EL (cell line): ENCODE results near the gene ME3.
A peak's percentile ranks its signal among the peaks of the same experiment; 100 is the strongest.

Experiments
- DNase-seq: peaks from one replicate; pipeline ENCODE4 v3.0.0-alpha.2; 2016

Gene ME3

DNA sequence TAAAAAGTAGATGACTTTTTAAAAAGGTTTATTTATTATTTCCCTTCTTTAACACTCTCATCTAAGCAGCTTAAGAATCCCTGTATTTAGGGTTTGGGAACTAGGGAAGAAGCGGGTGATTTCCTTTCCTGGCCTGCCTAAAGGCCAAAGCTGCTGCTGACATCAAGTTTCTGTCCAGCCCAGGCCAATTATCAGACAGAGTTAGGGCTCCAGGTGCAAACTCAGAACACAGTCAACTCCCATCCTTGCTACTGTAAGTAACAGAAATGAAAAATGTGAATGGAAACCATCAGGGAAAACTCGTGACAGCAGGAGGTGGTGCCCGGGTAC, 188.8 kb downstream of the ME3 start:
- DNase-seq, result no peak

DNA sequence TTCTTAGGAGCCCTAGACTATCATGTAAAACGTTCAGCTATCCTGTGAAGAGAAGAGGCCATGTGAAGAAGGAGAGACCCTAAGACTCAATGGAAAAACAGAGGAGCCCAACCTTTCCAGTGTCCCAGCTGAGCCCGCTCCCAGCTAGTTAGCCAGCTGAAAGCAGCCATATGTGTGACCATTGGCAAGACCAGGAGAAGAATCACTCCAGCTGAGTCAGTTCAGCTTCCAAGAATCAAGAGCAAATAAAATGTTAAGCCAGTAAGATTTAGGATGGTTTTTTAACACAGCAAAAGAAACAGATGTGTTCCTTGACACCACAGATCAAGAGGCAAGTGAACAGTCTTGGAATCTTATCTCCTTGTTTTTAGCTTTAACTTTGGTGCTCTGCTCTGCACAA, 189.7 kb downstream of the ME3 start:
- no peak for DNase-seq

DNA sequence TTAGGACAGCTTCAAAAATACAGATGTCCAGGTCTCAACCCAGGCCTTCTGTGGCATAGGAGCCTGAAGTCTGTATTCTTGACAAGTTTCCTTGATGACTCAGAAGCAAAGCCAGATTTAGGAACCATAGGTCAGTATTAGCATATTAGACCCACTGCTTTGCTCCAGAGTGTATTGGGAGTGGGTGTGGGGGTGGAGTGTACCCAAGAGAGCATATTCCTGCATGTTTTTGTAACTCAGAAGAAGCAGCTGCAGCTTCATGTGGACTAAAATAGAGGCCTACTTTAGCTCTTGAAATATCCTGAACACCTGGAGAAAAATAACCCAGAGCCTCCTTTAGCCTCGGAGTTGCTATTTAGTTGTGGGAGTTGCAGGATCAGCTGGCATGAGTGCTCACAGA, 191.0 kb downstream of the ME3 start:
- peak; percentile 24 for DNase-seq

DNA sequence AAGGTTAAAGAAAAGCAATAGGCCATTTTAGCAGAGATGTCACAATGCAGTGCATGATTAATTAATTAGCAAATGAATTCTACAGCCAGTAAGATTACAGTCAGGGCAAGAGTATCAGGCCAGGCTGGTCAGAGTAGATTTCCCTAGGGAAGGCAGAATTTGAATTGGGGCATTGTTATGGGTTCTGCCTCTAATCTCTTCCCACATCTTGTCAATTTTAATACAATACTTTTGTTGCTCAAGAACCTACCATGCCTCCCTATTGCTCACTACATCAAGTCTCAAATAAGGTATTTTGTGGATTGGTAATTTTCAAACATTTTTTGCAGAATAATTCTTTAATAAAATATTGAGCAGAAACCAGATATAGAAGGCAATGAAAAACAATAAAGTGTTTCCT, 194.1 kb downstream of the ME3 start:
- no peak for DNase-seq

DNA sequence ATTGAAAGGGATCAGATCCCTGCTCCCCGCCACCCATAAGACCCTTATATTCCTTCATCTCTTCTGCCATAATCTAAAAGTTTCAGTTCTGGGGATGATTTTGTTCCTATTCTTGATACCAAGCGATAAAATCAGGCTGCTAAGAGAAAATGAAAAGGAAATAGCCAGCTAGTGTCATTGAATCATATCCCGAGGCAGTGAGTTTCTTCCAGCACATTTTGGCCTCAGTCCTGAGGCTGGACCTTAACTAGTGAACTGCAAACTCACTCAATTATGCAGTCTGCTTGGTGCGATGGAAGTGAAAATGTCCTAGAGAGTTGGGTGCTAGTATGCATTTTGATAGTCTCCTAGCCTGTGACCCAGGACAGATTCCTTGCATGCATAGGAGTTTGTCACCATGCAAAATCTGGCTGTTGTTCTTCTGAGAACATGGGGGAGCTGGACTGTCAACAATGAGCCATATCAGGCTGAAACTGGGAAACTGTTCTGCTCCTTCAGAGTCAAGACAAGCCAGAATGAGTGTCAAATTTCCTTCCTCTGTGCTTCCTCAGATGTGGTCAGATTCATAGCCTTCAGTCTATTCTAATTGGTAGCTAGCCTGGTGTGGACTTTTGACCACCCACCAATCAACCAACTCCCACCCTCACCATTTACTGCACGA, 194.8 kb downstream of the ME3 start:
- peak; percentile 16 for DNase-seq

DNA sequence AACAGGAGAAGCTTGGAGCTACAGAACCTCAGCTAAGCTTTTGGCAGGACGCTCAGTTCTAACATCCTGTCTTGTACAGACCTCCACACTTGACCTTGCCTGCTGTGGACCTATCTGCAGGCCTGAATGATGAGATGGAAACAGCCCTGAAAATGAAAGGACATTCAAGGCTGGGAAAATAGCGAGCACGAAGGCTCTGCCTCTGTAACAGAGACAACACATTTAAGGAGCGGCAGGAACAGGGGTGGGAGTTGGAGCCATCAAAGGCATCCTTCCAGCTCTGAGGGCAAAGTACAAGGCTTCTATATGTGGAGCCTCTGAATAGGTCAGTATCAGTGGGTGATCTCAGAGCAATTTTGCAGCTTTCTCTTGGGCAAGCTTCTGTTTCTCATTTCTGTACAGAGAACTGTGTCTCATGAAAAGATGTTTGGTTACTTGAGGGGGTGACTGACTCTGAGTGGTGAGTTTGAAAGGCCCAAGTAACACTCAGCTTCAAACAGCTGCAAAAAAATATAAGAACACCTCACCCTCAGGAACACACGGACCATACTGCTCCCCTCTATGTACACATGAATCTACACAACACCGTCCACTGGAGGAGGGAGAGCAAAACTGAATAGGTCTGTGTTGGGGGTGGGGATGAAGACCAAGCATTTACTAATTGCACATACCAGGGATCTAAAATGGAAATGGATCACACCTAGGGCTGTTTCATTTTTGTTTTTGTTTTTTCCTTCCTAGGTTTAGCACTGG, 196.1 kb downstream of the ME3 start:
- no peak for DNase-seq

DNA sequence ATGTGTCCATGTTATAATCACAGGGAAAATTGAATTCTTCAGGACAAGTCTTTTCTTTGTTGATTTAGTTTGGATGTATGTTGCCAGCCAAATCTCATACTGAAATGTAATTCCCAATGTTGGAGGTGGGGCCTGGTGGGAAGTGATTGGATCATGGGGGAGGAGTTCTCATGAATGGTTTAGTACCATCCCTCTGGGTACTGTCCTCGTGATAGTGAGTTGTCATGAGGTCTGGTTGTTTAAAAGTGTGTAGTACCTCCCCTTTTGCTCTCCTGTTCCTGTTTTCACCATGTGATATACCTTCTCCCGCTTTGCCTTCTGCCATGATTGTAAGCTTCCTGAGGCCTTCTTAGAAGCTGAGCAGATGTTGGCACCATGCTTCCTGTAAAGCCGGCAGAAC, 197.4 kb downstream of the ME3 start:
- no peak for DNase-seq

DNA sequence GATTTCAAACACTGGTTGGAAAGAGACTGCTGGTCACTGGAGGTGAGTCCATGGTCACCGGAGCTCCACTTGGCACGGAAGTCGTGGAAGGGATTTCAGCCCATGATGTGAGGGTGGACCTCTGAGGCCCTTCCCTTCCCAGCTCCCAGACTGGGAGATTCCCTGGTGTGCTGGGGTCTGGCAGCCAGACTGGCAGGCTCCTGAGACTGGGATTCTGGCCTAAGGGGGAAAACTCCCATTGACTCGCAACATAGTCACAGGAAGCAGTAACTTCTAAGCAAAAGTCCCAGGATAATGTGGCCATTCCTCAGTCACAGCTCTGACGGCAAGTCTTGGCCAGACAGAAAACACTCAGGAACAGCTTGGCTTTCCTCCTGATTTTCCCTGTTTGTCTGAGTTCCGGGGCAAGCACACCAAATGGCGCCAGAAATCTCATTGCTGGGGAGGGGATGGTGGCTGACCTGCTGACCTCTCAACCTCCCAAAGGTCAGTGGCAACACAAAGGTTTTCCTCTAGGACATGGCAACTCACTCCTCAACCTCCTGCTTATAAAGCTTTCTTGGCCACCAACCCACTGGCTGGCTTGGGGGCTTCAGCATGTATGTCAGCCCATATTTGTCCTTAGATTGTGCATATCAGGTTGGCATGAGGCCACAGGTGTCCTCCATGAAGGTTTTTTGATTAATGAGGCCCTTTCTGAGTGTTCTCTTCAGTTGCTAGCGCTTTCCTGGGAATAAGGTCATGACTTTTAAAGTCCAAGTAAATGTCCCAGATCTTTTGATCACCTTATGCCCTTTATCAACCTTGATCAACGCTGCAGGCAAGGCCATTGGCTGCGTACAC, 198.2 kb downstream of the ME3 start:
- DNase-seq, result peak; percentile 70

DNA sequence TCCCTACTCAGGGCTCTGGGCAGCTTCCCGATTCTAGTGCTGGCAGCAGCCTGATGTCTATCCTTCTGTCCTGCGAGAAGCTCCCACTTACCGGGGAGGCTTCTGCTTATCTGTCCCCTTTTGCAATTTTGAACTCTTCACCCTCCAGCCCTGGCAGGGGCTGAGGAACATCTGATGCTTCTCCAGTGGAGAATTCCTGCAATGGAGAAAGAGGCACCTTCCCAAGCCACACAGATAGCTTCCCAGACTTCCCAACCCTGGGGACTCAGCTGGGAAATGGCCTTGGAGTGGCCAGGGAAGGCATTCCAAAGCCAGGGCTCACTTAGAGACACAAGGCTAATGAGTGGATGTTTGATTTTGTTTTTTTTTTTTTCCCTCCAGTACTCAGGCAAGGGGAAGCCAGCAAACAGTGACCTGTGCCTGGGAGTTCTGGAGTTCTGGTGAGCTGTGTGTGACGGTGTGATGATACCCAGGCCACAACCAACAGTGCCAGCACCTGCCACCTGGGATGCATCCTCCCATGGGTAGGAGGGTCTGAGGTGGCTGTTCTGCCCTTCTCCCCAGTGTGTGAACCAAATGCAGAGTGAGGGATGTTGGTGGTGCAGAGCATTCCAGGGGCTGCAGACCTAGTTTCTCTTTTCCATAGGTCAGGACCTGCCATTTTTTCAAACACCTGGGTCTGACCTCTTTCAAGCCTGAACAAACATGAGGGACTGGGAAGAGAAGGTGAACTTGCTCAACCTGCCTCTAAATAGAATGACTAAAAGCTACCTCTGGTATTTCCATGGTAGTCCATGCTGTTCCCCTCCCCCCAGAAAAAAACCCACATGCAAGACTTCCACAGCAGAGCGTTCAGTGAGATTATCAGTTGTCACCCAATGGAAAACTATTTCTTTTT, 202.7 kb downstream of the ME3 start:
- no peak for DNase-seq

DNA sequence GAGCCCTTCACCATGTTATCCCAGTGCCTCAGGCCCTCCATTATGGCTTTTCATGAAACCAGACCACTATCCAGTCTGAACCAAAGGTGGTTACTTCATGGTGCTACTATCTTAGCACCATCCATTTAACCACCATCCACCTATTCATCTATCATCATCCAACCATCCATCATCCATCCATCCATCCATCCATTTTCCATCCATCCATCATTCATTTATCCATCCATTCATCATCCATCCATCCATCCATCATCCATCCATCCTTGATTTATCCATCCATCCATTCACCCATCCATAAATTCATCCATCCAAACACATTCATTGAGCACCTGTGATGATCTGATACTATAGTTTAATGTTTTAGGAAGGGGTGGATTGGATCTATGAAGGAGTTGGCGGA, 204.2 kb downstream of the ME3 start:
- DNase-seq, result no peak

DNA sequence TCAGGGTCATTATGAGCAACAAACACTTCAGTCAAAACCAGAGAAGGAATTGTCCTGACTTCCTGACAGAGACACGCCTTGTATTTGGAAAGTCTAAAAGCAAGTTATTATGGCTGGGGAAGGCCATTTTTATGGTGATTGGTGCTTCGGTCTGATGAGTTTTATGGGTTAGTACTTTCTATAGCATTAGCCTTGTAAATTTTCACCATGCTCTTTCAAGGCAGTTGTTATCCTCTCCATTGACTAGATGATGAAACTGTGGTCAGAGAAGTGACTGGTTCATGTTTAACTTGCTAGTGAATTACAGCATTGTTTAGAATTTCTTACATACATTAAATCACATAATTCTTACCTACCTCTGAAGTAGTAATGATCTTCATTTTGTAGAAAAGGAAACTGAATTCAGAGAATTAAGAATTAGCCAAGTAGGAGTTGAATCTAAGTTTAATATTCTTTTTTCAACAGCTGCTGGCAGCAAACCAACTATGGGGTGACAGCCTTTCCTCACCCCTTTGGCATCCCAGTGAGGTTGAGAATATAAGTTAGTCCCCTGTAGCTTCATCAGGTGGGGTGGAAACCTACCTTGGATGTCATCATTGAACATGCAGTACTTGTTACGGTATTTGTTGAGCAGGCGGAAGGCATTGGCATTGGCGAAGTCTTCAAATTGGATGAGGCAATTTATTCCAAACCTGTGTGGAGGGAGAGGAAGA, 207.8 kb downstream of the ME3 start:
- no peak for DNase-seq

DNA sequence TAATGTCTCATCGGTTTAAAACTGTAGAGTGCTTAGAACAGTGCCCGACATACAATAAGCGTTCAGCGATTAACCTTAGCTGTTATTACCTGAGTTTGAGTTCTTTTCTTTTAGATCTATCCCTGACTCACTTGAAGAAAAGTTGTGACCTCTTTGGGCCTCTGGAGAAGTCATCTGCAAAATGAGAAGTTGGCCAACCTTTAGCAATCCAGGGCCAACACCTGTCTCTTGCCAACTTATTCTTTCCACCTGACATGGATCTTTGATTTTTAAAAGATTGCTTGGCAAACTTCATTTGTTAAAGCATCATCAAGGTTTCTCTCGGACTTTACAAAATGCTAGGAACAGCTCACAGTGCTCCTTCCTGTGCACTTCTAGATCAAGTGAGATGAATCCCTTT, 208.5 kb downstream of the ME3 start:
- no peak for DNase-seq

DNA sequence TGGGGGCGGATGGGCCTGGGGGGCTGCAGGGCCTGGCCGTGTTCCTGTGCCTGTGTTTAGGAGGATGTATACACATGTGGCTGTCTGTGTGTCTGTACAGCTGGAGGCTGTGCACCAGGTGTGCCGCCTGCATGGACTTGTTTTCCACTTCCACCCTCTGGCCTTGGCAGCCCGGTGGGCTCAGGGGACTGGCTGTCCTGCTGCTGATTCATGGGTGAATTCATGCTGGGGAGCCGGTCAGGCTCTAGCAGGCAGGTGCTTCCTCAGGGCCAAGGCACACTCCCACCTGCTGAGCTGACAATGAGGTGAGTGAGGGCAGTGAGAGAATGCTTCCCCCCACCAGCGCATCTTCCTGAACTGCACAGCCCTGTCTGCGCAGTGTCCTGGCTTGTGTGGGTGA, 209.3 kb downstream of the ME3 start:
- DNase-seq, result no peak

DNA sequence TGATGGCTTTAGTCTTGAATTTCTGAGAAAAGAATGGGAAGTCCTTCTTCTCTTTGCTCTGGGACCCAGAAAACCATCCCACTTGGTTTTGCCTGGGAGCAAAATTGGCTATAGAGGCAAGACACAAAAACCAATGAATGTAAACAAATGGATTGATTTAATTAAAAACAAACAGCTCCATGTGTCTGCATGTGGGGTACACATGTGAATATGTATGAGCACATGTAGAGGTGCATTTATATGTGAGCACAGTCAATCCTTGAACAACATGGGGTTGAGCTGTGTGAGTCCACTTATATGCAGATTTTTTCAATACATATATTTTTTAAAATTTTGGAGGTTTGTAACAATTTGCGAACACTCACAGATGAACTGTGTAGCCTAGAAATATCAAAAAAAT, 210.5 kb downstream of the ME3 start:
- DNase-seq, result no peak

DNA sequence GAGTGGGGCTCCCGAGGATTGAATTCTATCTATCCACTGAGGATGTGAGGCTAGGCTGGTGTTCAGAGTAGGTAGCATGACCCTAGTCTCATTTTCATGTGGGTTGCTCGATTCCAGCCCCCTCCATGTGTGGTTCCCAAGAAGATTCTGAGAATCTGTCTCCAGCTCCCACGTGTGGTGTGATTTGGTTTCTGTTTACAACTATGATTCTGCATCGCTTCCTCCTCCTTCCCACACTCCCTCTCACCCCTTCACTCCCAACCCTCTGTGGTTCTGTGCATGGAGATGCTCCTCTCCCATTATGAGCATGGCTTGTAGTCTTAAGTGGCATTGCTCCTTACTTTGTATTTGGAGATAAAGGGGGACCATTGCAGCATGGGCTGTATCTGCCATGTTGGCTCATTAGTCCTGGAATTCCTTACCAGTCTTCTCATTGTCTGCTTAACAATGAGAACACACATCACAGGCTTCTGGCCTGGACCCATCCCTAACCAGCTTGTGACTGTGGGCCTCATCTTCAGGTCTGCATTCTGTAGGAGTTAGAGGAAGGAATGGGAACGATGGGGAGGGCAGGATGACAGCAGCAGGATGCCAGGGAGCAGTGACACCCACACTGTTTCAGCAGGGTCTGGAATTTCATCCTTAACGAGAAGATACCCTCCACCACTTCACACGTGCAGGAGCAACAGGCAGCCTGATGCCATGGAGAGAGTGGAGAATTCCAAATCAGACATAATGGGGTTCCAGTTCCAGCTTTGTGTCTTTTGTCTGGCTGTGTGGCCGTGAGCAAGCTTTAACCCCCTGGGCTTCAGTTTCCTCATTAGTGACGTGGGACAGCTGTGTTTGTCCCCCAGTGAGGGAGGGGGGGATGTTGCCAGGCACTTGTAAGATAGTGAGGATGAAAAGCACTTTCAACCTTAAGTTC, 211.7 kb downstream of the ME3 start:
- DNase-seq, result no peak

DNA sequence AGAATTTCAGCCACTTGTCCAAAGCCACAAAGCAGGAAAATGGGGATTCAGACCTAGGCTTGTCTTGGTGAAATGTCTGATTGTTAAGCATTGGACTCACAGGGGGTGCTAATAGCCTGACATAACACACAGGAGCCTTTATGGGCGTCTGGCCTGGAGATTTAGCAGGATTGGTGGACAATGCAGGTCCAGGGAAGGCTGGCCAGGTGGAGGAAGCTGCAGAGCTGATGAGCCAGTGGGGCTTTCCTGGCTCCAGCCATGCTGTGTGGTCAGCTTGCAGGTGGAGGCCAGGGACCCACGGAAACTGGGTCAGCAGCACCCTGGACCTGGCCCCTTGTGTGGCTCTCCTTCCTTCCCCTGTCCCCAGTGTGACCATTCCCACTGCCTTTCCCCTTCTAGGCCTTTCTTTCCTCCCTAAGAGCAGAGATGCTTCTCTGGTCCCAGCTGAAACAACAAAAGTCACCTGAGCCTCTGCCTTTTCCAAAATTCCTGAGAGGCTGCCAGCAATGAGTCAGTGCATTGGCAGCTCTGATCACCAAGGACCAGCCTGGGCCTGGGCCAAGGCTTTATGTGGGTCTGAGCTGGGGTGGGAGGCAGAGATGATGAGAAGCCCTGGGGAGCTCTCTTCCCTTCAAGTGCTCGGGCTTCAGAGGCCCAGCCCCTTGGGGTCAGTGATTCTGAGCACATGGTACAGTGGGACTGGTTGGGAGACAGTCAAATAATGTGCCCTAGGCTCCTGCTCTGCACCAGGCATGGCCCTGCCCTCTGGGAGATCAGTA, 212.5 kb downstream of the ME3 start:
- DNase-seq, result peak; percentile 97

DNA sequence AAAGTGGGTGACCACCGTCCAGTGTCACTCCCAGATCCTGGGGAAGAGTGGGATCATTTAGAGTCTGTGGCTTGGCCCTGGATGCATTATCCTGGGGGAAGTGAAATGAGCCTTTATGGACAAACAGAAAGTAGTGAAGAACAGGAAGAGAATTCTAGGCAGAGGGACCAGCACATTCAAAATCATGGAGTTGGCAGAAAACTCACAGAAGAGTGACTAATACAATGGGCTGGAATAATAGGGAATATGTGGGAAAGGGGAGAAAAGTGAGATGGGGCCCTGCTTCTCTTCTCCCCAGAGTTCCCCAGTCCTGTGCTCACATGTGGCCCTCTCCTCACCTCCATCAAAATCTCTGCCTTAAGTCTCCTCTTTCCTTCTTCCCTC, 213.4 kb downstream of the ME3 start:
- peak; percentile 51 for DNase-seq

DNA sequence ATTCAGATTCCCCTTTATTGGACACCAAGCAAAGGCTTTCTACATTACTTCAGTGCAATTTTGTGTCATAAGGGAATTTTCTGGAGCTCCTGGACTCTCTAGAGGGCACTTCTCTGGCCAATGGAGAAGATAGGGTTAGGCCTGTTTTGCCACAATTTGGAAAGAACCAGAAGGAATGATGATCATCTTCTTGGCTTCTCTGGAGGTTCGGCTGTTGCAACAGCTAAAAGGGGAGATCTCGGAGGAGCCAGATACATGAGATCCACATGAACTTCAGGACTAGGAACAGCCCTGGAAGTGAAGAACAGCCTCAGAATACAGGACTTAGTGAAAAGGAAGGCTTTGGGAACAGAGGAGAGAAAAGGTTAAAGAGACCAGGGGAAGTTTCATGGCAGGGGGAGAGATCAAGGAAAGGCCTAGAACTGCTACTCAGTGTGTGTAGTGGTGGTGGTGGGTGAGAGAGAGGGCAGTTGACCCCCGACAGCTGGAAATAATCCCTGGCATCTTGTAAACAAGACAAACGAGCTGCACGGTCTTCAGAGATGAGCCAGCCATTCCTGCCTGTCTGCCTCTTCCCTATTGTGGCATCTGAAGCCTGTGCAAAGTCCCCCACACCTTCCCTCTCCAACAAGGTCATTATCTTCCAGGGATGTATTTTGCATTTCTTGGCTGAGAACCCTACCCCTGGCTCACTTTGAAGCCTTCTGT, 214.0 kb downstream of the ME3 start:
- no peak for DNase-seq

DNA sequence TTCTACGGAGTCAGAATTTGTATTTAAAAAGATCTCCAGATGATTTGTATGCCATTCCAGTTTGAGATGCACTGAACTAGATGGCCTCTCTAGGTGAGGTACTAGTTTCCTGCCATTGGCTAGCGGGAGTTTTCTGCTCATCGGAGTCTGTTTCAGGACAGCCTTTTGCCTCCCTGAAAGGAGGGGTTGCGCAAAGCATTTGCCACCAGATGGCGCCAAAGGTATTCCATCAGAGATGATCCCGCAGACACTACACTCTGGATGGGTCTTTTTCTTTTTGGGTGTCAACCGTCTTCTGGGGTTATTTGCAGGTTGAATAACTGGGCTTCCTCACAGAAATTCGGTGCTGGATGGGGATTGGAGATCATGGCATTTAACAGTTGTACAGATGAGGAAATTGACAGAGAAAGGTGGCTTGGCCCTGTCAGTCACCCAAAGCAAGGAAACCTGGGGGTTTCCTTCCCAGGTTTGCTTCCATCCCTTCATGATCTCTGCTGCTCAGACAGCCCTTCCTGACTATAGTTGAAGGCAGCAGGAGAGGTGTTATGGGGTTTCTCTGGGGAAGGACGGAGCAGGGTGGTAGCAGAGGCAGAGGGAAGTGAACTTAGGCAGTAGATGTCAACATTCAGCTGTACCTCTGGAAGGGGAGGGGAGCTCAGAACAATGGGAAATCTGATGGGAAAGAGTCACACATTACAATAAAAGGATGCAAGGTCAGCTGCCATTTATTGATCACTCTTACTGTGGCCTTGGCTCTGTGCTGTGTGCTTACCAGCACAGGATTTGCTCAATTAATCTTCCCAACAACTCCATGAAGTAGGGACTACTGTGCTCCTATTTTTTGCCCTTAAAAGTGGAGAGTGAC, 216.1 kb downstream of the ME3 start:
- peak; percentile 84 for DNase-seq
